Measurements from ENCODE around the gene OBSL1.

OBSL1 gene

GRCh38 chr2:219553168-219553417 lies 18.2 kb downstream of the OBSL1 start:
- FAIRE-seq (no peak), DNase-seq (ENCODE audit: insufficient read length, low spot score) (no peak)
- TF ChIP-seq TAF1 (IDR thresholded peaks at IDR 0.05; ENCODE audit: low read depth, low read length) (no peak), POLR2A (IDR thresholded peaks at IDR 0.05; ENCODE audit: low read depth, low read length) (no peak), PAX5 (IDR thresholded peaks at IDR 0.05; ENCODE audit: insufficient read depth, low read length, severe bottlenecking) (no peak), POU2F2 (IDR thresholded peaks at IDR 0.05; ENCODE audit: low read depth, low read length) (no peak), POLR2AphosphoS5 (IDR thresholded peaks at IDR 0.05; ENCODE audit: low read depth, low read length) (no peak)

- no peak for TF ChIP-seq PAX5 (IDR thresholded peaks at IDR 0.05; ENCODE audit: insufficient read depth, low read length, severe bottlenecking)
- DNase-seq (ENCODE audit: insufficient read length, low spot score) (peak; percentile 87), FAIRE-seq (peak; percentile 38)
Observed at GRCh38 chr2:219552382-219553167, 18.8 kb downstream of the OBSL1 start.

- TF ChIP-seq PAX5 (IDR thresholded peaks at IDR 0.05; ENCODE audit: insufficient read depth, low read length, severe bottlenecking) (no peak), TAF1 (IDR thresholded peaks at IDR 0.05; ENCODE audit: low read depth, low read length) (no peak), POU2F2 (IDR thresholded peaks at IDR 0.05; ENCODE audit: low read depth, low read length) (no peak), POLR2A (IDR thresholded peaks at IDR 0.05; ENCODE audit: low read depth, low read length) (no peak), POLR2AphosphoS5 (IDR thresholded peaks at IDR 0.05; ENCODE audit: low read depth, low read length) (no peak), SPI1 (IDR thresholded peaks at IDR 0.05; ENCODE audit: low read depth, low read length) (no peak)
- no peak for DNase-seq (ENCODE audit: insufficient read length, low spot score)
Observed at GRCh38 chr2:219551441-219552381, 19.6 kb downstream of the OBSL1 start.

GRCh38 chr2:219549619-219550018 lies 21.7 kb downstream of the OBSL1 start:
- FAIRE-seq (no peak), DNase-seq (ENCODE audit: insufficient read length, low spot score) (no peak)
- no peak for TF ChIP-seq POLR2AphosphoS5 (IDR thresholded peaks at IDR 0.05; ENCODE audit: low read depth, low read length)
- TF ChIP-seq POLR2A (IDR thresholded peaks at IDR 0.05; ENCODE audit: low read depth, low read length) = no peak
- no peak for TF ChIP-seq SPI1 (IDR thresholded peaks at IDR 0.05; ENCODE audit: low read depth, low read length)
- no peak for TF ChIP-seq PAX5 (IDR thresholded peaks at IDR 0.05; ENCODE audit: insufficient read depth, low read length, severe bottlenecking)
- no peak for TF ChIP-seq TAF1 (IDR thresholded peaks at IDR 0.05; ENCODE audit: low read depth, low read length)
- TF ChIP-seq POU2F2 (IDR thresholded peaks at IDR 0.05; ENCODE audit: low read depth, low read length) = no peak

More at GRCh38 chr2:219551441-219552381, 19.6 kb downstream of the OBSL1 start:
- FAIRE-seq = no peak

GRCh38 chr2:219548990-219549389 lies 22.3 kb downstream of the OBSL1 start:
- DNase-seq (ENCODE audit: insufficient read length, low spot score) (no peak), FAIRE-seq (no peak)
- TF ChIP-seq POLR2AphosphoS5 (IDR thresholded peaks at IDR 0.05; ENCODE audit: low read depth, low read length) = no peak
- no peak for TF ChIP-seq POU2F2 (IDR thresholded peaks at IDR 0.05; ENCODE audit: low read depth, low read length)
- no peak for TF ChIP-seq POLR2A (IDR thresholded peaks at IDR 0.05; ENCODE audit: low read depth, low read length)
- TF ChIP-seq TAF1 (IDR thresholded peaks at IDR 0.05; ENCODE audit: low read depth, low read length) = no peak
- no peak for TF ChIP-seq PAX5 (IDR thresholded peaks at IDR 0.05; ENCODE audit: insufficient read depth, low read length, severe bottlenecking)
- no peak for TF ChIP-seq SPI1 (IDR thresholded peaks at IDR 0.05; ENCODE audit: low read depth, low read length)

- no peak for DNase-seq (ENCODE audit: insufficient read length, low spot score)
- FAIRE-seq = no peak
- TF ChIP-seq PAX5 (IDR thresholded peaks at IDR 0.05; ENCODE audit: insufficient read depth, low read length, severe bottlenecking) (no peak), POLR2A (IDR thresholded peaks at IDR 0.05; ENCODE audit: low read depth, low read length) (no peak), TAF1 (IDR thresholded peaks at IDR 0.05; ENCODE audit: low read depth, low read length) (no peak), POU2F2 (IDR thresholded peaks at IDR 0.05; ENCODE audit: low read depth, low read length) (no peak), POLR2AphosphoS5 (IDR thresholded peaks at IDR 0.05; ENCODE audit: low read depth, low read length) (no peak)
Observed at GRCh38 chr2:219547621-219548020, 23.7 kb downstream of the OBSL1 start.

- DNase-seq (ENCODE audit: insufficient read length, low spot score) (no peak), FAIRE-seq (no peak)
- TF ChIP-seq TAF1 (IDR thresholded peaks at IDR 0.05; ENCODE audit: low read depth, low read length) = no peak
- no peak for TF ChIP-seq POLR2A (IDR thresholded peaks at IDR 0.05; ENCODE audit: low read depth, low read length)
- TF ChIP-seq PAX5 (IDR thresholded peaks at IDR 0.05; ENCODE audit: insufficient read depth, low read length, severe bottlenecking) = no peak
- TF ChIP-seq SPI1 (IDR thresholded peaks at IDR 0.05; ENCODE audit: low read depth, low read length) = no peak
Observed at GRCh38 chr2:219545943-219546352, 25.4 kb downstream of the OBSL1 start.

GRCh38 chr2:219545295-219545942 lies 25.9 kb downstream of the OBSL1 start:
- TF ChIP-seq TAF1 (IDR thresholded peaks at IDR 0.05; ENCODE audit: low read depth, low read length) = no peak
- TF ChIP-seq POLR2AphosphoS5 (IDR thresholded peaks at IDR 0.05; ENCODE audit: low read depth, low read length) = no peak
- TF ChIP-seq PAX5 (IDR thresholded peaks at IDR 0.05; ENCODE audit: insufficient read depth, low read length, severe bottlenecking) = no peak
- FAIRE-seq (no peak), DNase-seq (ENCODE audit: insufficient read length, low spot score) (no peak)

GRCh38 chr2:219544567-219544966 lies 26.8 kb downstream of the OBSL1 start:
- FAIRE-seq (no peak), DNase-seq (ENCODE audit: insufficient read length, low spot score) (no peak)
- TF ChIP-seq POLR2AphosphoS5 (IDR thresholded peaks at IDR 0.05; ENCODE audit: low read depth, low read length) (no peak), TAF1 (IDR thresholded peaks at IDR 0.05; ENCODE audit: low read depth, low read length) (no peak), POLR2A (IDR thresholded peaks at IDR 0.05; ENCODE audit: low read depth, low read length) (no peak), POU2F2 (IDR thresholded peaks at IDR 0.05; ENCODE audit: low read depth, low read length) (no peak), PAX5 (IDR thresholded peaks at IDR 0.05; ENCODE audit: insufficient read depth, low read length, severe bottlenecking) (no peak), SPI1 (IDR thresholded peaks at IDR 0.05; ENCODE audit: low read depth, low read length) (no peak)

All from GM12891 (cell line).